Prostate gland (tissue), 2 donors: ENCODE measurements around the gene COL5A1. TPM values are rescaled to one million over a fixed set of nuclear protein-coding genes. Genes with fewer than 3 reads are reported as not detected.

Experiments
- DNase-seq: peaks from one replicate; pipeline ENCODE4 v3.0.0-alpha.2; 2019; ENCODE audit warnings: low spot score
- H3K27ac ChIP-seq, 2 donors: fragments of 200-600 bp; sonication (generic); 2 replicates each; pipeline ENCODE4 v1.5.1; 2017 to 2019
- H3K27me3 ChIP-seq: fragments of 200-600 bp; sonication (generic); replicated peaks from 2 replicates; pipeline ENCODE4 v1.5.1; 2019; ENCODE audit not compliant: insufficient read depth
- H3K36me3 ChIP-seq, 2 donors: fragments of 200-600 bp; sonication (generic); 1 replicate in 1 of 2; 2 replicates in 1 of 2; pipeline versions ENCODE4 v1.5.1 to v1.8.1; 2017 to 2019
- H3K4me1 ChIP-seq: fragments of 200-600 bp; sonication (generic); replicated peaks from 2 replicates; pipeline ENCODE4 v1.5.1; 2019
- H3K4me3 ChIP-seq, 2 donors: fragments of 200-600 bp; sonication (generic); 2 replicates each; pipeline ENCODE4 v1.5.1; 2017 to 2019
- H3K9me3 ChIP-seq: fragments of 200-600 bp; sonication (generic); 2 replicates; pipeline ENCODE4 v1.5.1; 2017
- CTCF ChIP-seq, 4 experiments: fragments of 200-600 bp in 2 of 4; fragments of 450-650 bp in 2 of 4; sonication (generic) in 2 of 4; IDR thresholded peaks; 1 replicate in 3 of 4; 2 replicates in 1 of 4; pipeline ENCODE4 v1.5.1; 2016 to 2019; ENCODE audit warnings: antibody characterized with exemption in 4 of 4, mild to moderate bottlenecking in 2 of 4, moderate library complexity in 2 of 4
- POLR2A ChIP-seq: fragments of 450-650 bp; IDR thresholded peaks from one replicate; pipeline ENCODE4 v1.6.1; 2016; ENCODE audit warnings: antibody characterized with exemption, mild to moderate bottlenecking
- POLR2AphosphoS5 ChIP-seq: sonication (generic); formaldehyde crosslinking; IDR thresholded peaks from one replicate; pipeline ENCODE4 v1.6.1; 2017; ENCODE audit warnings: antibody characterized with exemption
- WGBS: methylation state at CpG from one replicate; pipeline ENCODE4 v1.1.5; 2018; 5-methylcytosine and 5-hydroxymethylcytosine counted together
- intact Hi-C: fragments of 100-400 bp; cut with DNase I; formaldehyde crosslinking; loops from one replicate; pipeline ENCODE4 v1.14.2; 2022
- total RNA-seq, 2 donors: library from RNA; depleted of rRNA; stranded (reverse); fragments of >200 nt; gene quantifications; one replicate each; pipeline ENCODE4 v1.1.0, GENCODE V29; 2016

Gene COL5A1
- total RNA-seq, 2 donors from 2014 or later = 16.9 to 36.0 TPM

- H3K4me3 ChIP-seq = no peak overlapping the region
- no peak overlapping the region for H3K27ac ChIP-seq
- H3K27me3 ChIP-seq = no peaks in the 10 kb centered on the region
- H3K4me1 ChIP-seq = no peaks in the 10 kb centered on the region
- H3K36me3 ChIP-seq = no peaks in the 10 kb centered on the region
- TF ChIP-seq POLR2AphosphoS5 (no peak), CTCF (IDR thresholded peaks at IDR 0.05) (no peak), POLR2A (no peak)
- 91% methylated on average over 22 of the region's 22 CpGs for WGBS
- DNase-seq = no peak
- intact Hi-C loops = no loop called here
- H3K9me3 ChIP-seq = no peaks in the 10 kb centered on the region
These were observed 16.1 kb upstream of the COL5A1 start for GRCh38 chr9:134625361-134626068.

DNA sequence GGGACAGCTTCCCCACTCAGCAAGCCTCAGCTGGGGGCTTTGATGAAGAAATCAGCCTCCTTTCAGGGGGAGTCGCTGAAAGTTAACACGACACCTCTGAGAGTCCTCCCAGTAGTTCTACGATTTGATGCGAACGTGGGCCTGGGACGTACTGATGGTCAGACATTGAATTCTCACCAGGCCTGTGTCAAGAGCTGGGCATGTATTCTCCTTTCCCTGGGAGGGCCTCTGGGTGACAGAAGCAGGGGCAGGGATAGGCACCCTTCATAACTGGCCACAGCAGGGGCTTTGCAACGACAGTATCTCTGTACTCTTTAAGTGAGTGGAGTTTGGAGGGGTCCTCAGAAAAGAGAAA, 15.6 kb upstream of the COL5A1 start:
- 89% methylated on average over 7 of the region's 7 CpGs for WGBS
- DNase-seq = no peak
- intact Hi-C loops = no loop called here

DNA sequence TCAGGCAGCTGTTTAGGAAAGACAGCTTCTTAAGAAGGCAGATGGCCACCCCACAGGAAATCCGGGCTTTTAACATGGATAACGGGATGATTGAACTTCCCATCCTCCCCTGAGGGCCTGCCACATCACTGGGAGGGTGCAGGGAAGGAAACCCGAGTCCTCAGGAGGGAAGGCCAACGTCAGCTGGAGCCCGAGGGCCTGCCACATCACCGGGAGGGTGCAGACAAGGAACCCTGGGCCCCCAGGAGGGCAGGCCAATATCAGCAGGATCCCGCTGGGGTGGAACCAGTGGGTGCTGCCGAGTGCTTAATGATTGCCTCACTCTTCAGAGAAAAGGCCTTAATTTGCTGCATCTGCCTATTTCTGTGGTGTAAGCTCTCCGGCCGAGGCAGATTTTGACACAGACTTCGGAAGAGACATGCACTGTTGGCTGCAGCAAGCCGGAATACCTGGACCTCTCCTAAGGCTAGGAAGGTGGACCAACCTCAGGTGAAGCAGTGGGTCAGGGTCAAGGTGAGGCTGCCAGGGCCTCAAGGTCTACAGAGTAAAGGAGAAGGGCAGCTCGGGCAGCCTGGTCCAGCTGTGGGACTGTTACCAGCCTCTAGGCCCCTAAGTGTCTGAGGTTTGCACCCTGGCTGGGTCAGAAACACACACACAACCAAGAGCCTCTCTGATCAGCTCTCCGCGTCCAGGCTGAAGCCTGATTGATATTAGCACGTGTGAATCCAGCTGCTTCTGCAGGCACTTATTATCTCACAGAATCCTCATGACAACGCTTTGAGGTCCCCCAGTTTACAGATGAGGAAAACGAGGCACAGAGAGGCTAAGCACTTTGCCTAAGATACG, 14.8 kb upstream of the COL5A1 start:
- TF ChIP-seq POLR2AphosphoS5 (no peak), POLR2A (no peak), CTCF (IDR thresholded peaks at IDR 0.05) (no peak)
- H3K36me3 ChIP-seq = no peaks in the 10 kb centered on the region
- no peak for DNase-seq
- no peak overlapping the region for H3K27ac ChIP-seq
- H3K27me3 ChIP-seq = no peaks in the 10 kb centered on the region
- 76% methylated on average over 19 of the region's 19 CpGs for WGBS
- H3K4me3 ChIP-seq = no peak overlapping the region
- H3K9me3 ChIP-seq = no peaks in the 10 kb centered on the region
- H3K4me1 ChIP-seq = no peaks in the 10 kb centered on the region
- intact Hi-C loops = no loop called here

More for the DNA sequence above, 15.6 kb upstream of the COL5A1 start:
- TF ChIP-seq POLR2A (no peak), POLR2AphosphoS5 (no peak), CTCF (IDR thresholded peaks at IDR 0.05) (no peak)
- Histone ChIP-seq H3K36me3 (no peaks in the 10 kb centered on the region), H3K4me3 (no peak overlapping the region), H3K9me3 (no peaks in the 10 kb centered on the region), H3K4me1 (no peaks in the 10 kb centered on the region), H3K27me3 (no peaks in the 10 kb centered on the region), H3K27ac (no peak overlapping the region)

DNA sequence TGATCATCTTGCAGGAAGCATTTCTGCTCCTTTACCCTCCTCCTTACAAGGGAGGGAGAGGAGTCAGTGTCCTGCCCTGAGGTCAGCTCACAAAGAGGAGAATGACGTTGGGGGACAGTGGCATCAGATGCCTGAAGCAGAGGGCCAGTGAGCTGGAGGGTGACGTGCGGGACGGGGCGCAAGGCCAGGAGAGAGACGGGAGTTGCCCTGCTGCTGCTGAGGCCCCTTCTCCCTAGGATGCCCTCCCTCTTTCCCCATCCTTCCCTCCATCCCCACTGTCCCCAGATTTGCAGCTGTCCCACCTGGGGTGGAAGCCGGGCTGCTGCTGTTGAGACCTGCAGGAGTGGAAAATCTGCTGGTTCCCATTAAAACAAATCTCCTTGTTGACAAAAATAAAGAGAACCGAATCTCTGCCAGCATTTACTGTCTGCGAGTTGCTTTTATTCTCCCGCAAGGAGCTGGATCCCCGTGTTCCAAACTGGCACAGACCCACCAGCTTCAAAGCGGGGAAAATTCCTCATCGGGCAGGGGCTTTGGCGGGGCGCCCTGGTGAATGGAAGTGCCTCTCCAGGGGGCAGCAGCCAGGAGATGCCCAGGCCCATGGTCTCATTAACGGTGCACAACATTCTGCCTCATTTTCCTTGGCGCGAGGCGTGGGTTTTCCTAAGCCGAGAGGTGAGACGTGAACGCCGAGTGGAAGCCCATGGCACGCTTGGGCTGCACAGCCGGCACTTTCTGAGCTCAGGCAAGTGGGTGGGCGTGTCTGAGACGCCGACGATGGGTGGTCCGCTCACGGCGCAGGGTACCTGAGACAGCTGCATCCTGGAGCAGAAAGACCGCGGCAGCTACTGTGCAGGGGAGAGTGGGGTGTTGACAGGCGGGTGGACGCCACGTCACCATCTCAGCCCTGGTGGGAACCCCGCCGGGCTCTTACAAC, 13.9 kb upstream of the COL5A1 start:
- Histone ChIP-seq H3K27me3 (no peaks in the 10 kb centered on the region), H3K4me3 (no peak overlapping the region), H3K4me1 (no peaks in the 10 kb centered on the region), H3K9me3 (no peaks in the 10 kb centered on the region), H3K36me3 (no peaks in the 10 kb centered on the region), H3K27ac (no peak overlapping the region)
- intact Hi-C loops = no loop called here
- WGBS = 38% methylated on average over 39 of the region's 39 CpGs
- TF ChIP-seq CTCF (IDR thresholded peaks at IDR 0.05) (no peak), POLR2AphosphoS5 (no peak), POLR2A (no peak)
- no peak for DNase-seq
